ENCODE data around the gene DHX9.
A peak's percentile ranks its signal among the peaks of the same experiment; 100 is the strongest.

The DHX9 gene

DNA sequence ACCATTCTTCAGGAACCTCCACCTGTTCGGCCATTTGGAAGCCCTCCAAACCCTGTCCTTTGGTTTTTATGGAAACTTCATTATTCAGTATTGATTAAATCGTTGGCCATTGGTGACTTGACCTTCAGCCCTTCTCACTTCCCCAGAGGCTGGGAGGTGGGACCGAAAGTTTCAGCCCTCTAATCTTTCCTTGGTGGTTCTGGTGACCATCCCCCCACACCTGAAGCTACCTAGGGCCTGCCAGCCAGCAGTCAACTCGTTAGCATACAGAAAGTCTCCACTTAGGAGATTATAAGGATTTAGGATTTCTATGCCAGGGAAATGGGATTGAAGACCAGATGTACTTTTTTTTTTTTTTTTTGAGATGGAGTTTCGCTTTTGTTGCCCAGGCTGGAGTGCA, 6.7 kb downstream of the DHX9 start:
- DNase-seq = no peak
- no peak overlapping the region for H3K4me3 ChIP-seq (ENCODE audit: low read depth in 1 of 2, low read length in 2 of 2)
- H2AFZ ChIP-seq (ENCODE audit: low read depth, low read length) = no peak overlapping the region
- H3K27ac ChIP-seq (ENCODE audit: low read length) = no peak overlapping the region
- H3K4me2 ChIP-seq (ENCODE audit: insufficient read depth, low read length) = peak overlapping the region; percentile 41; the same call in 1 of the 2 replicates
- no peaks in the 10 kb centered on the region for H3K27me3 ChIP-seq (ENCODE audit: insufficient read depth, low read length, poor library complexity)
- H3K4me1 ChIP-seq (ENCODE audit: insufficient read depth, low read length) = peaks cover 47% of the 10 kb centered on the region
- no peak for ATAC-seq (ENCODE audit: insufficient read depth, low read depth)
- peaks cover 98% of the 10 kb centered on the region for H4K20me1 ChIP-seq (ENCODE audit: insufficient read depth, low read length)
- H3K79me2 ChIP-seq (ENCODE audit: insufficient read depth, low read length) = peaks cover 100% of the 10 kb centered on the region
- H3K9me3 ChIP-seq (ENCODE audit: insufficient read depth, low read length, severe bottlenecking) = no peaks in the 10 kb centered on the region
- no peak overlapping the region for H3K9ac ChIP-seq (ENCODE audit: low read depth, low read length)
- no peak for TF ChIP-seq EZH2 (IDR thresholded peaks at IDR 0.05; ENCODE audit: borderline replicate concordance, low read depth, low read length, severe bottlenecking)
- TF ChIP-seq, protein P1, sequence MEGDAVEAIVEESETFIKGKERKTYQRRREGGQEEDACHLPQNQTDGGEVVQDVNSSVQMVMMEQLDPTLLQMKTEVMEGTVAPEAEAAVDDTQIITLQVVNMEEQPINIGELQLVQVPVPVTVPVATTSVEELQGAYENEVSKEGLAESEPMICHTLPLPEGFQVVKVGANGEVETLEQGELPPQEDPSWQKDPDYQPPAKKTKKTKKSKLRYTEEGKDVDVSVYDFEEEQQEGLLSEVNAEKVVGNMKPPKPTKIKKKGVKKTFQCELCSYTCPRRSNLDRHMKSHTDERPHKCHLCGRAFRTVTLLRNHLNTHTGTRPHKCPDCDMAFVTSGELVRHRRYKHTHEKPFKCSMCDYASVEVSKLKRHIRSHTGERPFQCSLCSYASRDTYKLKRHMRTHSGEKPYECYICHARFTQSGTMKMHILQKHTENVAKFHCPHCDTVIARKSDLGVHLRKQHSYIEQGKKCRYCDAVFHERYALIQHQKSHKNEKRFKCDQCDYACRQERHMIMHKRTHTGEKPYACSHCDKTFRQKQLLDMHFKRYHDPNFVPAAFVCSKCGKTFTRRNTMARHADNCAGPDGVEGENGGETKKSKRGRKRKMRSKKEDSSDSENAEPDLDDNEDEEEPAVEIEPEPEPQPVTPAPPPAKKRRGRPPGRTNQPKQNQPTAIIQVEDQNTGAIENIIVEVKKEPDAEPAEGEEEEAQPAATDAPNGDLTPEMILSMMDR (IDR thresholded peaks at IDR 0.05; ENCODE audit: borderline replicate concordance, extremely low read depth, low read length, poor library complexity, severe bottlenecking) = no peak
- H3K36me3 ChIP-seq (ENCODE audit: insufficient read depth, low read length) = peaks cover 99% of the 10 kb centered on the region

DNA sequence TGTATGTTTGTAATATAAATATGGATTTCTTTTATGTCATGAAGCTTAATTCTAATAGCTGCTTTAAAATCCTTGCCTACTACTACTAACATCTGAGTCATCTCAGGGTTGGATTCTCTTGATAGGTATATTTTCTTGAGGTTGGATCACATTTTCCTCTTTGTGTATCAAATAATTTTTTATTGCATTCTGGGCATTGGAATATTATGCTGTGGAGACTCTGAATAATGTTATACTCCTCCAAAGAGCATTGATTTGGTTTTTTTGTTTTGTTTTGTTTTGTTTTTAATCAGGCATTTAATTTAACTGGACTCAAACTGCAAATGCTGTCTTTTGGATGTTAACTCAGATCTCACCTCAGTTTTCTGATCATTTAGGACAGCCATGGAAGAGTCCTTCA, 8.0 kb downstream of the DHX9 start:
- TF ChIP-seq EZH2 (IDR thresholded peaks at IDR 0.05; ENCODE audit: borderline replicate concordance, low read depth, low read length, severe bottlenecking) = no peak
- TF ChIP-seq, protein P1 (IDR thresholded peaks at IDR 0.05; ENCODE audit: borderline replicate concordance, extremely low read depth, low read length, poor library complexity, severe bottlenecking) = no peak
- H3K4me1 ChIP-seq (ENCODE audit: insufficient read depth, low read length) = peaks cover 35% of the 10 kb centered on the region
- no peak overlapping the region for H3K4me3 ChIP-seq (ENCODE audit: low read depth in 1 of 2, low read length in 2 of 2)
- no peak overlapping the region for H2AFZ ChIP-seq (ENCODE audit: low read depth, low read length)
- H3K79me2 ChIP-seq (ENCODE audit: insufficient read depth, low read length) = peaks cover 100% of the 10 kb centered on the region
- no peaks in the 10 kb centered on the region for H3K27me3 ChIP-seq (ENCODE audit: insufficient read depth, low read length, poor library complexity)
- ATAC-seq (ENCODE audit: insufficient read depth, low read depth) (no peak), DNase-seq (no peak)
- H3K36me3 ChIP-seq (ENCODE audit: insufficient read depth, low read length) = peaks cover 99% of the 10 kb centered on the region
- H3K4me2 ChIP-seq (ENCODE audit: insufficient read depth, low read length) = 0 out of 2 replicates have a peak overlapping the region, but pooled peaks have one; percentile 21
- no peak overlapping the region for H3K27ac ChIP-seq (ENCODE audit: low read length)
- no peak overlapping the region for H3K9ac ChIP-seq (ENCODE audit: low read depth, low read length)
- H4K20me1 ChIP-seq (ENCODE audit: insufficient read depth, low read length) = peaks cover 98% of the 10 kb centered on the region
- H3K9me3 ChIP-seq (ENCODE audit: insufficient read depth, low read length, severe bottlenecking) = no peaks in the 10 kb centered on the region

DNA sequence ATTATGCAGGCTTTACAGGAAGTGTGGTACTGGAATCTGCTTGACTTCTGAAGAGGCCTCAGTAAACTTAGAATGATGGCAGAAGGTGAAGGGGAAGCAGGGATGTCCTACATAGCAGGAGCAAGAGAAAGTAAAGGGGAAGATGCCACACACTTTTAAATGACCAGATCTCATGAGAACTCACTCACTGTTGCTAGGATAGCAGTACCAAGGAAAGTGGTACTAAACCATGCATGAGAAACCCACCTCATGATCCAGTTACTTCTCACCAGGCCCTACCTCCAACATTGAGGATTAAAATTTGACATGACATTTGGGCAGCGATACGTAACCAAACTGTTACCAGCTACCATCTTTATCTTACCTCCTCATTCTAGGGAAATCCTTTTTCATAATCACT, 9.6 kb downstream of the DHX9 start:
- Histone ChIP-seq H3K4me2 (ENCODE audit: insufficient read depth, low read length) (no peak overlapping the region), H3K79me2 (ENCODE audit: insufficient read depth, low read length) (peaks cover 99% of the 10 kb centered on the region), H3K9me3 (ENCODE audit: insufficient read depth, low read length, severe bottlenecking) (no peaks in the 10 kb centered on the region), H3K27me3 (ENCODE audit: insufficient read depth, low read length, poor library complexity) (no peaks in the 10 kb centered on the region), H3K4me3 (ENCODE audit: low read depth in 1 of 2, low read length in 2 of 2) (no peak overlapping the region), H3K27ac (ENCODE audit: low read length) (no peak overlapping the region), H3K4me1 (ENCODE audit: insufficient read depth, low read length) (peaks cover 21% of the 10 kb centered on the region), H3K36me3 (ENCODE audit: insufficient read depth, low read length) (peaks cover 100% of the 10 kb centered on the region), H4K20me1 (ENCODE audit: insufficient read depth, low read length) (peaks cover 97% of the 10 kb centered on the region), H2AFZ (ENCODE audit: low read depth, low read length) (no peak overlapping the region), H3K9ac (ENCODE audit: low read depth, low read length) (no peak overlapping the region)
- DNase-seq (no peak), ATAC-seq (ENCODE audit: insufficient read depth, low read depth) (no peak)
- TF ChIP-seq EZH2 (IDR thresholded peaks at IDR 0.05; ENCODE audit: borderline replicate concordance, low read depth, low read length, severe bottlenecking) = no peak
- TF ChIP-seq, protein P1 (IDR thresholded peaks at IDR 0.05; ENCODE audit: borderline replicate concordance, extremely low read depth, low read length, poor library complexity, severe bottlenecking) = no peak

DNA sequence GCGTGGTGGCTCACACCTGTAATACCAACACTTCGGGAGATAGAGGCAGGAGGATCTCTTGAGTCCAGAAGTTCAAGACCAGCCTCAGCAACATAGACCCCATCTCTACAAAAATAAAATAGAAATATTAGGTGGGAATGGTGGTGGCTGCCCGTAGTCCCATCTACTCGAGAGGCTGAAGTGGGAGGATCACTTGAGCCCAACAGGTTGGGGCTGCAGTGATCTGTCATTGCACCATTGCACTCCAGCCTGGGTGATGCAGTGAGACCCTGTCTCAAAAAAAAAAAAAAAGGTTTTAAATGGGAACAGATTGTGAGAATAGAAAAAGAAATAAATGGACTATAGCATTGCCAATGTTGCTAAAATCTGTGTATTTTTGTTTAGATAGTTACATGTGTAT, 11.2 kb downstream of the DHX9 start:
- peaks cover 100% of the 10 kb centered on the region for H3K36me3 ChIP-seq (ENCODE audit: insufficient read depth, low read length)
- no peaks in the 10 kb centered on the region for H3K9me3 ChIP-seq (ENCODE audit: insufficient read depth, low read length, severe bottlenecking)
- H3K27me3 ChIP-seq (ENCODE audit: insufficient read depth, low read length, poor library complexity) = no peaks in the 10 kb centered on the region
- no peak overlapping the region for H3K27ac ChIP-seq (ENCODE audit: low read length)
- H3K4me3 ChIP-seq (ENCODE audit: low read depth in 1 of 2, low read length in 2 of 2) = no peak overlapping the region
- TF ChIP-seq EZH2 (IDR thresholded peaks at IDR 0.05; ENCODE audit: borderline replicate concordance, low read depth, low read length, severe bottlenecking) = no peak
- TF ChIP-seq, protein P1 (IDR thresholded peaks at IDR 0.05; ENCODE audit: borderline replicate concordance, extremely low read depth, low read length, poor library complexity, severe bottlenecking) = no peak
- peaks cover 99% of the 10 kb centered on the region for H3K79me2 ChIP-seq (ENCODE audit: insufficient read depth, low read length)
- no peak overlapping the region for H3K9ac ChIP-seq (ENCODE audit: low read depth, low read length)
- H4K20me1 ChIP-seq (ENCODE audit: insufficient read depth, low read length) = peaks cover 96% of the 10 kb centered on the region
- H3K4me1 ChIP-seq (ENCODE audit: insufficient read depth, low read length) = peaks cover 14% of the 10 kb centered on the region
- DNase-seq (no peak), ATAC-seq (ENCODE audit: insufficient read depth, low read depth) (no peak)
- H3K4me2 ChIP-seq (ENCODE audit: insufficient read depth, low read length) = no peak overlapping the region
- no peak overlapping the region for H2AFZ ChIP-seq (ENCODE audit: low read depth, low read length)

All from DND-41 (cell line).